Kidney capillary endothelial cell (primary cell): ENCODE results near the gene CDC42EP1.
"Not testable (repeated sequence)": the region's sequence is repeated elsewhere in the genome, so short reads cannot be mapped to it uniquely, and the experiment has no call there.

Experiments
- DNase-seq: peaks from one replicate; pipeline ENCODE4 v3.0.0-alpha.2; 2018; ENCODE audit warnings: low spot score

Gene CDC42EP1

DNA sequence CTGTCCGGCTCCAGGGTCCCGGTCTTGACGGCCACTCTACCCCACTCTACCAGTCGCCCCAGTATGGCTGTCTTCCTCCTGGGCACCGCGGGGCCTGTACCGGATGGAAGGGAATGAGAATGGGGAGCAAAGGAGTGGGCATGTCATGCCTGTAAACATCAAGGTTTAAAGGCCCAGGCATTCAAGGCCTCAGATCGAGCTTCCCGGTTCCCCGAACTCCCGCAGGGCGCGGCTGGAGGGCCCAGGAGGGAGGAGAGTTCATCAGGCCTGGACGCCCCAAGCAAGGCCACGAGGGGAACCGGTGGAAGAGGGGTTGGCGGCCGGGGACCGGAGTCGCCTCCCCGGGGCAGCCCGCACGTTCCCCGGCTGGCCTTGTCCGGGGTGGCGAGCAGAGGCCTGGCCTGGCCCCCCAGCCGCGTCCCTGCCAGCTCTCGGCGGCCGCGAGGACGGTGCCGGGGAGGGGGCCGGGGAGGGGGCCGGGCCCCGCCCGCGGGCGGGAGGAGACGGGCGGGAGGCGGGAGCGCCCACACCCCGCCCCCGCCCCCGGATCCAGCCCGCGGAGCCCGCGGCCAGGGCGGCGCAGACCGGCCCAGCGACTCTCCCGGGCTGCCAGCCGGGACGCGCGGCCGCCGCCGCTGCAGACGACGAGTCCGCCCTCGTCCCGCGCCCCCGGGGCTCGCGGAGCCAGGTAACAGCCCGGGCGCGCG is at the start of gene CDC42EP1:
Gene CDC42EP1, plus strand, starts transcription at position 580 of the 707 bp plus-strand sequence. CDS start 5,870 bp downstream, outside the sequence.
- DNase-seq: no peak

DNA sequence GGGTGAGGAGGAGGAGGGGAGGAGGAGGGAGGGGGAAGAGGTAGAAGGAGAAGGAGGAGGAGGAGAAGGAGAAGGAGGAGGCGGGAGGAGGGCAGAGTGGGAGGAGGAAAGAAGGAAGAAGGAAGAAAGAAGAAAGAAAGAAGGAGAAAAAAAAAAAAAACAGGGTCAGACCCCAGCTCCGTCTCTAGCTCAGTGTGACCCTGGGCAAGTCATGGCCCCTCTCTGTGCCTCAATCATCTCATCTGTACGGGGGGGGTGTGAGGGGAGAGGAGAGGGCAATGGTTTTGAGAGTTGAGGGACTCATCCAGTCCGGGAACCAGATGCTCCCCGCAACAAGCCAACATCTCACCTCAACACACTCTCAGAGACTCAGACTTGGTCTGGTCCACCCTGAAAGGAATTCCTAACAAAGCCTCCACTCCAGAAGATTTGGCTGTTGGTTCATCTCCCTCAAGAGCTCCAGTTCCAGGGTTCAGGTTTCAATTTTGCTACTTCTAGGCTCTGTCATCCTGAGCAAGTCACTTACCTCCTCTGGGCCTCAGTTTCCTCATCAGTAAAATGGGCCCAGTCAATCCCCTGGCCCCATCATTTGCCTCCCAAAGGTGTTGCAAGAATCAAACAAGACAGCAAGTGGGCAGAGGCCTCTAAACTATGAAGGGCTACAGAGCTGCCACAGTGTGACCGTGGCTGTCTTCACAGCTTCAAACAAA is 48.7 kb upstream of the CDC42EP1 start:
- no peak for DNase-seq

GRCh38 chr22:37514526-37515051 is 45.7 kb upstream of the CDC42EP1 start:
- no peak for DNase-seq

DNA sequence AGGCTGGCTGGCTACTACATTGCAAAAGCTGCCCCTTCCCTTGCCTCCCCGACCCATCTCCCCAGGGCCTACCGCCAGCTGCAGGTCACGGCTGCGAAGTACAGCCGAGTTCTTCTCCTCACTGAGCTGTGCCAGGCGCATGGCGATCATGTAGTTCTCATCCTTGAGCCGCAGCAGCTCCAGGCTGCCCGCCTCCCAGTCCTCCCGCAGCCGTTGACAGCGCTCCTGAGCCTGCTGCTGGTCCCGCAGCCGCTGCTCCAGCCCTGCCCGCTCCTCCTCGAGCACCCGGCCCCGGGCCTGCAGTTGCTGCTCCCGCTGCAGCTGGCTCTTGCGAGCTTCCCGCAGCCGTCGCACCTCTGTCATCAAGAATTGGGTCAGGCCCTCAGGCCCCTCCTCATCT is 44.4 kb upstream of the CDC42EP1 start:
- no peak for DNase-seq

DNA sequence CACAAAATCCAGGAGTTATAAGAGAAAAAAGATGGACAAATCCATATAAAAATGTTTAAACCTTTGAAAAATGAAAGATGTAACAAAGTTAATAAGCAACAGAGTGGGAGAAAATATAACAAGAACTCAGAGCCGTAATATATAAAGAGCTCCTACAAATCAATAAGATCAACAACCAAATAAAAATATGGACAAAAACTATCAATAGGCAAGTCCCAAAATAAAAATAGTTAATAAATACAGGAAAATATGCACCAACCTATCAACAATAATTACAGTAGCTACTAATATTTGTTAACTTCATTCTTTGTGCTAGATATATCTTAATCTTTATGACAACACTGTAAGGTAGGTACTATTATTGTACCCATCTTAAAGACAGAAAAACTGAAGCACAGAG is 43.8 kb upstream of the CDC42EP1 start:
- DNase-seq: no peak

DNA sequence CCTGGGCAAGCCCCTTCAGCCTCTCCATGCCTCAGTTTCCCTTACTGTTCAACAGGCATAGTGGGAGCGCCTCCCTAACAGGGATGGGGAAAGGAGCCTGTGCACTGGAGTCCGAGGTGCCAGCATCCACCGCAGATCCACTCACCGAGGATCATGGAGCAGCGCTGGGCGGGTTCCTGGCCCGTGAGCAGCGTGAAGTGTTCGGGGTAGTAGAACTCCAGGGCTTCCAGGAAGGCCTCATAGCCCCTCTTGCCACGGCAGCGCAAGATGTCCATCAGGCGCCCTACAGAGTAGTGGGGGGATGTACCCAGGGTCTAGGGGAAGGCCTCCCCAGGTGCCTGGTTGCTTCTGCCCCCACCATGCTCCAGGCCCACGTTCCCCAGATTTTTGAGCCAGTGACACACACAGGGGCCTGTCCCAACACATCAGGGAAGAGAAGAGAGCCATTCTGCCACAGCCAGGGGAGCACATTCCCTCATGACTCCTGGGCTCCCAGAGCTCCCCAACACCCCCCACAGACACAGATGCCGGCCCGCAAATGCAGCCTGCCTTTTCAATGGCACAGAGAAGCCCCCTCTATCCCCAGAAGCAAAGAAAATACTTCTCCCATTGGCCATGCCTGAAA is 42.3 kb upstream of the CDC42EP1 start:
- DNase-seq: no peak

DNA sequence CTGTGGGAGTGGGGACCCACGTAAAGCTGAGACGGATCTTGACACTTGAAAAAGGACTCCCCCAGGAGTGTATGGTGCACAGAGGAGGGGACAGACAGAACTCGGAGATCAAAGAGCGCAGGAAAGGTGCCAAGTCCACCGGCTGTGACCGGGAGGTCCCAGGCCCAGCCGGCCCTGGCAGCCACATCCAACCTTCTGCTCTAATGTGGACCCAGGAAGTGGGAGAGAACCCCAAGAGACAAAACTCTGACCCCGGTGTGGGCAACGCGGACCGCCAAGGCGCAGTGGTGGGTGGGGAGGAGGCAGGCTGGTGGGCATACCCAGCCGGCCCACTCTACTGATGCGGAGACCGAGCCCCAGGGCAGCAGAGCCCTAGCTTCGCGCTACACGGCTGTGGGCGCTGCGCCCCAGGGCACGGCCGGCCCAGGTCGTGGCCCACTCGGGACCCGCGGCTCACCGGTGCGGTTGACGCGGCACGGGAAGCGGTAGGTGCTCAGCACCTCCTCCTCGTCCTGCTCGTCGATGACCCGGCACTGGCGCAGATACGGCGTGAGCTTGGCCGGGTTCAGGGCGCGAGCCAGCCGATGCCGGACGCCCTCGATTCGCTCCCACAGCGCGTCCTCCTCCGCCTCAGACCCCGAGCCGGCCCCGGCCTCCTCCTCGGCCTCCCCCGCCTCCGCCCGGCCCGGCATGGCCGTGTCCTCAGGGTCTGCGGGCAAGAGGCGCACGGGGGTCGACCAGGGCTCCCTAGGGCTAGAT is 41.6 kb upstream of the CDC42EP1 start:
- DNase-seq: no peak

GRCh38 chr22:37519268-37520195 is 40.7 kb upstream of the CDC42EP1 start, which contains the start of gene CARD10:
CARD10 (minus strand) TSS chr22:37519415; CDS start chr22:37519200, 215 bp downstream.
- no peak for DNase-seq

DNA sequence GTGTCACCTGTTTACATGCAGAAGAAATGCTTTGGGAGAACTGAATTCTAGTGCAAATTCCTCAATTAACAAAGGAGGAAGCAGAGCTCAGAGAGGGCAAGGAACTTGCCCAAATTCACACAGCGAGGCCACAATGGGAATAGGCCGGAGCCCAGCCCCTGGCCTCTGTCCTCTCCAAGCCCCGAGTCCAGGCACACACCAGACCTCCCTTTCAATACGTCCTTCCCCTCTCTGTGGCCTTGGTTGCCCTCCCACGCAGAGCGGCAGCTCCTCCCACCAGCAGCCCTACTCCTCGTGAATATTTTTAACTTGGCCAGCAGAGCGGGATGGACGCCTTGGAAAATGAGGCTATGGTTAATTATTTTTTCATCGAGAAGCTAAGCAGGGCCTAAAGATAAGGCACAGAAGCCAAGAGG is 39.5 kb upstream of the CDC42EP1 start:
- no peak for DNase-seq

DNA sequence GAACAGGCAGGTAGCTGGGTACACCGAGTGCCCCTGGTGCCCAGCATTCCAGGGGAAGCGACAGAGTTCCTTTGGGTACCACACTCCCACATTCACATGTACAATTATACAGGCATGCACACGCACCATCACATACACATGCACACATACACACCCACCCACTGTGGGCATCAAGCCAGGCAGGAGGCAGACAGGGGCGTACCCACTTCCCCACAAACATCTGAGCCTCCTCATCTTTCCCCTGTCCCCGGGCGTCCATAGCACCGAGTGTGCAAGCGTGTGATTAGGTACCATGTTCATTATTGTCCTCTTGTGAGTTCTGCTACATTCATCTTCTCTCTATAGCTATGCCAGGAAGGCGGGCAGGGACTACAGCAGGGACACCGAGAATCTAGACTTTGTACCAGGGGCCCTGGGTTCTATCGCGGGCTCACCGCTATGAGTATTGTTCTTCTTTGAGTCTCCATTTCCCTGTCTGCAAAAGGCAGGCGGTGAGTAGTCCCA is 39.0 kb upstream of the CDC42EP1 start:
- no peak for DNase-seq

DNA sequence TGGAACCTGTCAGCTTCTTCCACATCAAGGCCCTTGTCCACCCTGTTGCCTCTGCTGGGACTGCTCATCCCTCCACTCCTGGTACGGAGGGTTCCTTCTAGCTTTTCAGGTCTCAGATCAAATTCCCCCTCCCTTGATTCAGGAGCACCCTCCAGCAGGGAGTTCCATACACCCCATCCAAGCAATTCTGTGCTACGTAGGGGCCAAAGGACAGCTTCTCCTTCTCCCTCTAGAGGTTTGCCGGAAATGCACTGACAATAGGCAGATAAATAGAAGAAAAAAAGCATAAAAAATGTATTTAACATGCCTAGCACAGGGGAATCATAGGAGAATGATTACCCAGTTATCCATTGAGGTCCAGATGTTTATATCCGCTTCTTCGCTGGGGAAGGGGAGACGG is 37.8 kb upstream of the CDC42EP1 start:
- DNase-seq: no peak

DNA sequence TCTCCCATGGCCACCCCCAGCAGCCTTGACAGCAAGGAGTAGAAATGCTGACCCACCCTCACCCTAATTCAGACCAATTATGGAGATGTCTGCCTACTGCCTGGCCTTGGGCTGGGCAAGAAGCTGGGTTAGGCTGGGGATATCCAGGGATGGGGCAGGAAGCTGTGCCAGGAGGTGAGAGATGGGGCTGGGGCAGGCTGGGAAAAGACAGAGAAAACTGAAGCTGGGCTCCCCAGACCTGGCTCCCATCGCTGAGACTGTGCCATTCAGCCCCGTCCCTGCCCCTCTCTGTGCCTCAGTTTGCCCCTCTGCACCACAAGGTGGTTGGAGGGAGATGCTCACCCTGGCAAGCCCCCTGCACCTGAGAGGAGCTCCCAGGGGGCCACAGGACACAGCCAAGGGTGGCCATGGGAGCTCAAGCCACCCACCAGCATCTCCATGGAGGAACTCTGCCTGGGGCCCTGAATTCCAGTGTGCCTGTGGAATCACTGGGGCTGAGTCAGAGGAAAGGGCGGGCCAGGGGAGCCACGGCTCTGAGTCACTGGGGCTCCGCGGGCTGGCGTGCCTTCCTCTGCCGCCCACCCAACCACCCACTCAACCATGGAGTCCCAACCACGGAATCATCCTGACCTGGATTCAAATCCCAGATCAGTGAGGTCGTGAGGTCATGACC is 35.1 kb upstream of the CDC42EP1 start:
- peak; percentile 85 for DNase-seq

DNA sequence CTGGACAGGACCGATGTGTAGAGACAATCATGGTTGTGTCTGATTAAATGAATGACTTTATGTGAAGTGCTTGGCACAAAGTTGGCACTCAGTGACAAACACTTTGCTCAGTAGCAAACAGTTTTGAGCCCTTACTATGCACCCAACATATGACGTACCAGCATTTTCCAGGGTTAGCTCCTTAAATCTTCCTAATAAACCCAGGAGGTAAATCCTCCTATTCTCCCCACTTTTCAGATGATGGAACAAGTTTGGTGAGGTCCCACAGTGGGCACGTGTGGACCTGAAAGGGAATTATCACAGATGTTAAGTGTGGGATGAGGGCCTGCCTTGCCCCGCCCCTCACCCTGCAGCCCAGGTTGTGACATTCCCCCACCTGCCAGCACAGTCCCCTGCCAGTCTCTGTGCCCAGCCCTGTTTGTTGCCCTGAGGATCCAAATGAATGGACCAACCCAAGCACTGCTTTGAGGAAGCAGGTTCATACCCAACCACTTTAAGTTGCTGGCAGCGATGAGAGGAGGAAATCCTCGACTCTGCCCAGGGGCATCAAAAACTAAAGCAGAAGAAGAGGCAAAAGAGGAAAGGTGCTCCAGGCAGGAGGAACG is 34.4 kb upstream of the CDC42EP1 start:
- no peak for DNase-seq

- DNase-seq: no peak
Measured at GRCh38 chr22:37526376-37526775, 33.9 kb upstream of the CDC42EP1 start.

DNA sequence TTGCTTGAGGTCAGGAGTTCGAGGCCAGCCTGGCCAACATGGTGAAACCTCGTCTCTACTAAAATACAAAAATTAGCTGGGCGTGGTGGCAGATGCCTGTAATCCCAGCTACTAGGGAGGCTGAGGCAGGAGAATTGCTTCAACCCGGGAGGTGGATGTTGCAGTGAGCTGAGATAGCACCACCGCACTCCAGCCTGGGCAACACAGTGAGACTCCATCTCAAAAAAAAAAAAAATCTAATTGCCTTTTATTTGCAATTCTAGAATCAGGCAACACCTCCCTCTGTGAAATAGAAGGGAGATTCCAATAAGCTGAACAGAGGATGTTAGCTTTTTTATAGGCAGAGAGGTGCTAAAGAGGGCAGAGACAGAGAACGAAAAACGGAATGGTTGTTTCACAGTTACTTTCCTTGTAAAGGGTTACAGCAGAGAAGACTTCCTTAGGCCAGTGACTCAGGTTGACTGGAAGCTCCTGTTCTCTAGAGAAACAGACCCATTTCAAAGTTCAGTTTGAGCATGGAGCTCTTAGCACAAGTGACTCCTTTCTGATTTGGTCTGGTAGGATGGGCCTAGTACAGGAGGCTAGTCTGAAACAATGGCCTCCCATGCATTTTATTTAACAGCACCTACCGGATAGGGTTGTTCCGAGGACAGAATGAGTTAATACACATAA is 33.1 kb upstream of the CDC42EP1 start:
- not testable (repeated sequence) for DNase-seq

- DNase-seq: not testable (repeated sequence)
Measured at GRCh38 chr22:37527952-37528351, 32.3 kb upstream of the CDC42EP1 start.

- no peak for DNase-seq
Measured at GRCh38 chr22:37529652-37530345, 30.5 kb upstream of the CDC42EP1 start.

DNA sequence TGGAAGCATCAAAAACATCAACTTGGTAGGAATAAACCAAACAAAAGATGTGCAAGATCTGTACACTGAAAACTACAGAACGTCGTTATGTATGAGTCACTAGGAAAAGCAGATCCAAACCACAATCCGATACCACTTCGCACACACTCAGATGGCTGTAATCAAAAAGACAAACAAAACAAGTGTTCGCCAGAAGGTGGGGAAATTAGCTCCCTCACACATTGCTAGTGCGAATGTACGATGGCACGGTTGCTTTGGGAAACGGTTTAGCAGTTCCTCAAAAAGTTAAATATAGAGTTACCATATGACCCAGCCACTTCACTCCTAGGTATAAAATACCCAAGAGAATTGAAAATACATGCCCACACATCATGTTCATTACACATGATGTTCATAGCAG is 26.3 kb upstream of the CDC42EP1 start:
- DNase-seq: no peak

DNA sequence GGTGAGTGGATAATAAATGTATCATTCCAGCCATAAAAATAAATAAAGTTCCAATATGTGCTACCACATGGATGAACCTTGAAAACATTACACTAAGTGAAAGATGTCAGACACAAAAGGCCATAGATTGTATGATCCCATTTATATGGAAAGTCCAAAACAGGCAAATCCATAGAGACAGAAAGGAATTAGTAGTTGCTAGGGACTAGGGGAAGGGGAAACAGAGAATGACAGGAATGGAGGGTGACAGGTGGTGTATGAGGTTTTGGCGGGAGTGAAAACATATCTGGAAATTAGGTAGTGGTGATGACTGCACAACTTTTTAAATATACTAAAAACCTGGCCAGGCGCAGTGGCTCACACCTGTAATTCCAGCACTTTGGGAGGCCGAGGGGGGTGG is 25.8 kb upstream of the CDC42EP1 start:
- no peak for DNase-seq
